Thyroid gland (tissue), 4 donors: ENCODE results near the gene TMEM61. TPM values are rescaled to one million over a fixed set of nuclear protein-coding genes. Genes with fewer than 3 reads are reported as not detected.
"Not testable (repeated sequence)": the region's sequence is repeated elsewhere in the genome, so short reads cannot be mapped to it uniquely, and the experiment has no call there.

Experiments
- DNase-seq, 2 donors: peaks; one replicate each; pipeline ENCODE4 v3.0.0-alpha.2; 2019
- H3K27ac ChIP-seq, 3 donors: fragments of 200-600 bp; sonication (generic); 1 replicate in 2 of 3; 2 replicates in 1 of 3; pipeline ENCODE4 v1.5.1; 2016 to 2019; ENCODE audit warnings: mild to moderate bottlenecking in 1 of 3, moderate library complexity in 1 of 3
- H3K27me3 ChIP-seq: fragments of 200-600 bp; sonication (generic); one replicate; pipeline ENCODE4 v1.5.1; 2019
- H3K36me3 ChIP-seq, 2 donors: fragments of 200-600 bp; sonication (generic); one replicate each; pipeline ENCODE4 v1.5.1; 2016 to 2019
- H3K4me1 ChIP-seq, 2 donors: fragments of 200-600 bp; sonication (generic); one replicate each; pipeline ENCODE4 v1.5.1; 2017 to 2019
- H3K4me3 ChIP-seq, 3 donors: fragments of 200-600 bp; sonication (generic); replicated peaks in 1 of 3; 1 replicate in 2 of 3; 2 replicates in 1 of 3; pipeline ENCODE4 v1.5.1; 2016; ENCODE audit warnings: mild to moderate bottlenecking in 1 of 3
- H3K9me3 ChIP-seq: fragments of 200-600 bp; sonication (generic); one replicate; pipeline ENCODE4 v1.5.1; 2017
- CTCF ChIP-seq, 6 experiments: fragments of 200-600 bp in 3 of 6; fragments of 450-650 bp in 3 of 6; sonication (generic) in 3 of 6; IDR thresholded peaks; one replicate each; pipeline ENCODE4 v1.5.1; 2016 to 2019; ENCODE audit warnings: antibody characterized with exemption in 6 of 6, mild to moderate bottlenecking in 2 of 6, inconsistent platforms in 1 of 6, moderate library complexity in 1 of 6
- POLR2A ChIP-seq, 2 donors: fragments of 450-650 bp; IDR thresholded peaks; one replicate each; pipeline ENCODE4 v1.6.1; 2017; ENCODE audit warnings: antibody characterized with exemption in 2 of 2, mild to moderate bottlenecking in 2 of 2, moderate library complexity in 1 of 2
- WGBS, 2 donors: methylation state at CpG; one replicate each; pipeline ENCODE4 v1.1.5; 2017; 5-methylcytosine and 5-hydroxymethylcytosine counted together
- intact Hi-C: fragments of 100-400 bp; cut with DNase I; formaldehyde crosslinking; loops from one replicate; pipeline ENCODE4 v1.15.1; 2023
- total RNA-seq, 4 donors: library from RNA; depleted of rRNA; stranded (reverse); fragments of >200 nt; gene quantifications; one replicate each; pipeline ENCODE4 v1.2.3, GENCODE V29; 2016

The TMEM61 gene
- total RNA-seq = under 1 TPM in 1 of 4 donors, not detected in 3; 0.45 TPM

GRCh38 chr1:54980528-54981241 is at the start of gene TMEM61:
TMEM61 (plus strand) TSS chr1:54980628; CDS start chr1:54981066, 438 bp downstream.
- 6 to 13% methylated on average over 16 to 30 of the region's 69 CpGs for WGBS, 2 donors
- no peaks in the 10 kb centered on the region for H3K36me3 ChIP-seq
- TF ChIP-seq POLR2A (IDR thresholded peaks at IDR 0.05) (no peak), CTCF (IDR thresholded peaks at IDR 0.05) (no peak)
- intact Hi-C loops = no loop called here
- DNase-seq = peak; percentile 34 to 39
- peaks cover 4 to 5% of the 10 kb centered on the region in 2 donors for H3K4me1 ChIP-seq
- no peaks in the 10 kb centered on the region for H3K27me3 ChIP-seq
- H3K9me3 ChIP-seq = no peaks in the 10 kb centered on the region
- no peak within 1 kb of the TSS for H3K27ac ChIP-seq
- H3K4me3 ChIP-seq = peak within 1 kb of the TSS in 1 of 3 donors; percentile 40

GRCh38 chr1:54931275-54931840 is 49.1 kb upstream of the TMEM61 start:
- no peak for DNase-seq

GRCh38 chr1:54934081-54934480 is 46.3 kb upstream of the TMEM61 start:
- H3K4me1 ChIP-seq, H3K36me3 ChIP-seq, H3K27me3 ChIP-seq, H3K27ac ChIP-seq, H3K9me3 ChIP-seq, intact Hi-C loops, H3K4me3 ChIP-seq, DNase-seq: not testable (repeated sequence)
- 91 to 92% methylated on average over 6 of the region's 6 CpGs for WGBS, 2 donors

More at GRCh38 chr1:54931275-54931840, 49.1 kb upstream of the TMEM61 start:
- Histone ChIP-seq H3K4me3 (no peak overlapping the region), H3K27ac (no peak overlapping the region), H3K27me3 (no peaks in the 10 kb centered on the region), H3K36me3 (no peaks in the 10 kb centered on the region), H3K4me1 (peaks cover 0 to 7% of the 10 kb centered on the region in 2 donors), H3K9me3 (no peaks in the 10 kb centered on the region)
- 79 to 88% methylated on average over 1 of the region's 1 CpG for WGBS, 2 donors
- intact Hi-C loops = no loop called here
- no peak for TF ChIP-seq CTCF (IDR thresholded peaks at IDR 0.05)
- TF ChIP-seq POLR2A (IDR thresholded peaks at IDR 0.05) = no peak

GRCh38 chr1:54934869-54935268 is 45.6 kb upstream of the TMEM61 start:
- intact Hi-C loops = no loop called here
- H3K27ac ChIP-seq = no peak overlapping the region
- no peaks in the 10 kb centered on the region for H3K4me1 ChIP-seq
- no peaks in the 10 kb centered on the region for H3K36me3 ChIP-seq
- no peaks in the 10 kb centered on the region for H3K27me3 ChIP-seq
- no peak overlapping the region for H3K4me3 ChIP-seq
- TF ChIP-seq POLR2A (IDR thresholded peaks at IDR 0.05) = no peak
- TF ChIP-seq CTCF (IDR thresholded peaks at IDR 0.05) = no peak
- no peaks in the 10 kb centered on the region for H3K9me3 ChIP-seq
- no peak for DNase-seq

- Histone ChIP-seq H3K36me3 (no peaks in the 10 kb centered on the region), H3K4me3 (no peak overlapping the region), H3K27ac (no peak overlapping the region), H3K4me1 (no peaks in the 10 kb centered on the region), H3K27me3 (no peaks in the 10 kb centered on the region), H3K9me3 (no peaks in the 10 kb centered on the region)
- intact Hi-C loops = no loop called here
- WGBS, 2 donors = 93 to 96% methylated on average over 4 of the region's 4 CpGs
- DNase-seq = no peak
- TF ChIP-seq CTCF (IDR thresholded peaks at IDR 0.05) = no peak
- TF ChIP-seq POLR2A (IDR thresholded peaks at IDR 0.05) = no peak
Observed at GRCh38 chr1:54936791-54937190, 43.6 kb upstream of the TMEM61 start.
